GM21390 (cell line): Measurements from ENCODE around the gene STAB2.

Experiments used
- ATAC-seq: cut with Tn5 transposase; IDR thresholded peaks from one replicate; pipeline ENCODE4 v1.9.1; 2021; ENCODE audit not compliant: unreplicated experiment

The STAB2 gene, protein sequence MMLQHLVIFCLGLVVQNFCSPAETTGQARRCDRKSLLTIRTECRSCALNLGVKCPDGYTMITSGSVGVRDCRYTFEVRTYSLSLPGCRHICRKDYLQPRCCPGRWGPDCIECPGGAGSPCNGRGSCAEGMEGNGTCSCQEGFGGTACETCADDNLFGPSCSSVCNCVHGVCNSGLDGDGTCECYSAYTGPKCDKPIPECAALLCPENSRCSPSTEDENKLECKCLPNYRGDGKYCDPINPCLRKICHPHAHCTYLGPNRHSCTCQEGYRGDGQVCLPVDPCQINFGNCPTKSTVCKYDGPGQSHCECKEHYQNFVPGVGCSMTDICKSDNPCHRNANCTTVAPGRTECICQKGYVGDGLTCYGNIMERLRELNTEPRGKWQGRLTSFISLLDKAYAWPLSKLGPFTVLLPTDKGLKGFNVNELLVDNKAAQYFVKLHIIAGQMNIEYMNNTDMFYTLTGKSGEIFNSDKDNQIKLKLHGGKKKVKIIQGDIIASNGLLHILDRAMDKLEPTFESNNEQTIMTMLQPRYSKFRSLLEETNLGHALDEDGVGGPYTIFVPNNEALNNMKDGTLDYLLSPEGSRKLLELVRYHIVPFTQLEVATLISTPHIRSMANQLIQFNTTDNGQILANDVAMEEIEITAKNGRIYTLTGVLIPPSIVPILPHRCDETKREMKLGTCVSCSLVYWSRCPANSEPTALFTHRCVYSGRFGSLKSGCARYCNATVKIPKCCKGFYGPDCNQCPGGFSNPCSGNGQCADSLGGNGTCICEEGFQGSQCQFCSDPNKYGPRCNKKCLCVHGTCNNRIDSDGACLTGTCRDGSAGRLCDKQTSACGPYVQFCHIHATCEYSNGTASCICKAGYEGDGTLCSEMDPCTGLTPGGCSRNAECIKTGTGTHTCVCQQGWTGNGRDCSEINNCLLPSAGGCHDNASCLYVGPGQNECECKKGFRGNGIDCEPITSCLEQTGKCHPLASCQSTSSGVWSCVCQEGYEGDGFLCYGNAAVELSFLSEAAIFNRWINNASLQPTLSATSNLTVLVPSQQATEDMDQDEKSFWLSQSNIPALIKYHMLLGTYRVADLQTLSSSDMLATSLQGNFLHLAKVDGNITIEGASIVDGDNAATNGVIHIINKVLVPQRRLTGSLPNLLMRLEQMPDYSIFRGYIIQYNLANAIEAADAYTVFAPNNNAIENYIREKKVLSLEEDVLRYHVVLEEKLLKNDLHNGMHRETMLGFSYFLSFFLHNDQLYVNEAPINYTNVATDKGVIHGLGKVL (N-terminal part only)

GRCh38 chr12:103586791-103587370, at the start of gene STAB2:
STAB2 (plus strand) TSS chr12:103587273; CDS start chr12:103587477, 204 bp downstream.
- no peak for ATAC-seq

DNA sequence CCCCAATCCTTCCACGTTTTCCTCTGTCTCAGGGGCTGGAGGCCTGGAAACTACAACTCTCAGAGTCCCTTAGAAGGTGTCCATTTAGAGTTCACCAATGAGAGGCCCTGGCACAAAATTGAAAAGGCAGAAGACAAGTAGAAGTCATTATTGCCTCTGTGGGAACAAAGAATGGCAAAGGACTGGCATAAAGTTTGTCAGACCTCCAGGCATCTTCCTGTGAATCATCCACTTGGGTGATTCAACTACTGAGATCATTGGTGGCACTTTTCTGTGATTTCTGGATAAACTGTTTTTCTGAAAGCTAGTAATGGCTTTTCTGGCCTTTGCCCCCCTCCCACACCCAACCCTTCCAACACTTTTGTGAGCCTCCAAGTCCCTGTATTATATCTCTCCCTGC, 48.7 kb upstream of the STAB2 start:
- ATAC-seq = no peak

GRCh38 chr12:103540319-103540718, 46.8 kb upstream of the STAB2 start:
- ATAC-seq = no peak

DNA sequence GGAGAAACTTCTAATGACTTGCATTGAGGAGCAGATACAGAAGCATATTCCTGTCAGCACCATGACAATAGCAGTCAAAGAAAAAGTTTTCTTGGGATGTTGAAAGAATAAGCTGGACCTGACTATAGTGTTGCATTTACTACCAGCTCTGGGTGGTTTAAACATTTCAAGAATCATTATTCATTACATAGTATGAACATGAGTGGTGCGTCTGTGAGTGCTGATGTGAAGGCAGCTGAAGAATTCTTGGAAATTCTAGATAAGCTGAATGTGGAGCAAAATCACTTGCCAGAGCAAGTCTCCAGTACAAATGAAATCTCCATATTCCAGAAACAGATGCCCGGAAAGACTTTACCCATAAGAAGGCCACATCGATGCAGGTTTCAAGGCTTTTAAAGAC, 45.0 kb upstream of the STAB2 start:
- ATAC-seq = no peak

GRCh38 chr12:103546959-103547358, 40.1 kb upstream of the STAB2 start:
- no peak for ATAC-seq

DNA sequence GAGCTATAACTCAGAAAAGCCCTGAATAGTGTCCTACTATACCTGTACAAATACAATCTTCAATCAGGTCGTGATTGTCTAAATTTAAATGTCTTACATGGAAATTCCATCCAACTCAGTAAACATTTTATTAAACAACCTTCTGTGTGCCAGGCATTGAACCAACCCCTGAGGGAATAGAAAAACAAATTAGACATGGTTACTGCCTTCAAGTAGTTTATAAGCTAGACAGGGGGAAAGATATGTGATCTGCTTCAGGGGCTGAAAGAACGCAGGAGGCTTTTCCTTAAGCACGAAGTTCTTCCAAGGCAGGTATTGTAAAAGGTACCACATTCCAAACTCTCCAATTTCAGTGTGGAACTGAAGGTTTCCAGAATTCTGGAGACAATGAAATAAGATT, 39.7 kb upstream of the STAB2 start:
- ATAC-seq = no peak

GRCh38 chr12:103547929-103548328, 39.1 kb upstream of the STAB2 start:
- no peak for ATAC-seq

- ATAC-seq = peak; percentile 85
Measured at GRCh38 chr12:103548622-103549601, 38.2 kb upstream of the STAB2 start.

GRCh38 chr12:103556890-103557627, 30.0 kb upstream of the STAB2 start:
- no peak for ATAC-seq

GRCh38 chr12:103557628-103558010, 29.5 kb upstream of the STAB2 start:
- no peak for ATAC-seq

DNA sequence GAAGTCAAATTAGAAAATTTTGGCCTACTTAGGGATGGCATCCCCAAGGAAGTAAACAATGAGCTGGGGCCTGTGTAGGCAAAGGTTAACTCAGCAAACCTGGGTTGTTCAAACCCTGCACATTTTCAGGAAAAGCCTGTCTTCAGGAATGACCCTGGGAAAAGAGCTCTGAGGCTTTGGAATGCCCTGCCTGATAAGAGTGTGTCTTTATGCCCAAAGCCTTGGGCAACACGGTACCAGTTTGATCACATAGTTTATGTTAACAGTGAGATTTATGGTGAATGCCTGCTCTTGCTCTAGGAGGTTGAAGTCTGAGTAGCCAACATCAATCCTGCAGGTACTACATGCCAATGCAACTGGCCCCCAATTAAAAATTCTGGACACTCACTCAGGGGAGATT, 28.2 kb upstream of the STAB2 start:
- ATAC-seq = no peak

DNA sequence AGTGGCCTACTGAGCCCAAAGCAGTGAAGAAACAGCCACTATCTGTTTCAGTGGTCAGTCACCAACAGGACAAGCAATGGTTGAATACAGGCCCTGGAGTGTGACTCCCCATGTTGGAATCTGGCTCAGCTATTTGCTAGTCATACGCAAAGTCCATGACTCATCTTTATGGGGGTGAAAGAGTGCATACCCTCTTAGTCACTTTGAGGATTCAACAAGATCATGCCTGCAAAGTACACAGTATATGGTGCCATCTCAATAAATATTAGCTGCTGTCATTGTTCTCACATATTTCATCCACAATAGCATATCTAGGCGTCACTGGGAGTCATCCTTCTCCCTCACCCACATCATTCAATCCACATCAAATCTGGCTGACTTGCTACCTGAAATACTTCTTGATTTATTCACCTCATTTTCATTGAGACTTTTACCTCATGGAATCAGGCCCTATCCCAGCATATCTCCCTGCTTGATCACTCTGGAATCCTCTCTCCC, 26.4 kb upstream of the STAB2 start:
- ATAC-seq = no peak

GRCh38 chr12:103561174-103561573, 25.9 kb upstream of the STAB2 start:
- no peak for ATAC-seq

- no peak for ATAC-seq
Measured at GRCh38 chr12:103566398-103566797, 20.7 kb upstream of the STAB2 start.

GRCh38 chr12:103569278-103569677, 17.8 kb upstream of the STAB2 start:
- no peak for ATAC-seq

DNA sequence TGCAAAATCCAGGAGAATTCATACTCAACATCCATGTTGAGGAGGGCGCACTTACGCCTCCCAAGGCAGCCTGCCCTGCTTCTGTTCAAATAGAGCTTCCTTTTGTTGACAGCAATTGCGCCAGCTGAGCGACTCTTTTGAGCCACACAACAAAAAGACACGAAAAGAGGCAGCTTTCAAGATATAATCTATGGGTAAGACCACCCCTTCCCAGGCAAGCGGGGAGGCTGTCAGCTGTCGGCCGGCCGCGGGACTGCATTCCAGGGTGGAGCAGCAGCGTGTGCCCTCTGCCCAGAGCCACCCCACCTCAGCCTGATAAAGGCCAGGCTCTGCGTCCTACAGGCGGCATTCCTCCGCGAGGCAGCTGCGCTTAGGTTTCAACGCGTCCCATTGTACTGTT, 15.8 kb upstream of the STAB2 start:
- ATAC-seq = no peak

DNA sequence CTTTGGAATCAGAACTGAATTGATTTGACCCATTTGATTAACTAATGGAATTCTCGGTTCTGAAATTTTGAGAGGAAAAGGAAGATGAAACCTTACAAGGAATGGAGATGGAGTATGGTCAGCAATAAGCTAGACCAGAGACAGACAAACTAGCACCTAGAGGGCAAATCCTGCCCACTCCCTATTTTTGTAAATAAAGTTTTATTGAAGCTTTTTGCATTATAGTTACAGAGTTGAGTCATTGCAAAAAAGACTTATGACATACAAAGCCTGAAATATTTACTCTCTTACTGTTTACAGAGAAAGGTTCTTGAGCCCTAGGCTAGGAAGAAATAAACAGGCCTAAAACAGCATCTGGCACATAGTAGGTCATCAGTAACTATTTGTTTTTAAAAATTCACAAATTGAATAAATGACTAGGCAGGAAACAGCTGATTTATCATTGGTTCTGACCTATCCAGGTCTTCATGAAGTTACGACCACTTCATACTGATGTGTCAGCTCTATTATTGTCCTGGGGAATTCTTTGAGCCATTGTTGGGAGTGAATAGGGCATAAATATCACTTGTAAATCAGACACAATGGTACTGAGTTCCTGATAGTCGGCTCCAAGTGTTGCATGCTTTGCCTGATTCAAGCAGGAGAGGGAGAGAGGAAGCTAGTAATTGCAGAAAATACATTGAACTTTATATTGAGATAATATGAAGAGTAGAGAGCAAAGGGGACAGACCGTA, 14.6 kb upstream of the STAB2 start:
- ATAC-seq = no peak

GRCh38 chr12:103573185-103573584, 13.9 kb upstream of the STAB2 start:
- no peak for ATAC-seq
